OCI-LY3 (cell line): ENCODE measurements around the gene DIAPH2.

Experiments used
- H2AFZ ChIP-seq: fragments of 200-600, 300-600 bp; shearing (Covaris generic); 2 replicates; pipeline ENCODE4 v1.6.0; 2014; ENCODE audit warnings: antibody characterized with exemption, low read depth, low read length
- H3K27ac ChIP-seq: fragments of 200-600, 300-600 bp; sonication (generic); 2 replicates; pipeline ENCODE4 v1.5.1; 2014; ENCODE audit warnings: mild to moderate bottlenecking, low read length, moderate library complexity, mixed read lengths
- H3K27me3 ChIP-seq: fragments of 200-600, 300-600 bp; sonication (generic); 2 replicates; pipeline ENCODE4 v1.6.1; 2014; ENCODE audit warnings: low read depth, low read length, mixed read lengths
- H3K36me3 ChIP-seq: fragments of 200-600, 300-600 bp; sonication (generic); replicated peaks from 2 replicates; pipeline ENCODE3; 2014; ENCODE audit warnings: low read depth, low read length, mixed read lengths
- H3K4me1 ChIP-seq: fragments of 300-600, 200-600 bp; sonication (generic); 2 replicates; pipeline ENCODE4 v1.6.1; 2014; ENCODE audit warnings: low read length, mixed read lengths
- H3K4me2 ChIP-seq: fragments of 200-600, 300-600 bp; sonication (generic); 2 replicates; pipeline ENCODE4 v1.6.1; 2014; ENCODE audit warnings: low read length, mixed read lengths
- H3K4me3 ChIP-seq: fragments of 300-600, 200-600 bp; sonication (generic); 2 replicates; pipeline ENCODE4 v1.5.1; 2014; ENCODE audit warnings: antibody characterized with exemption, mild to moderate bottlenecking, low read length, moderate library complexity
- H3K79me2 ChIP-seq: fragments of 300-600, 200-600 bp; shearing (Covaris generic); 2 replicates; pipeline ENCODE4 v1.6.1; 2014; ENCODE audit warnings: mild to moderate bottlenecking, low read length, mixed read lengths
- H3K9ac ChIP-seq: fragments of 300-600, 200-600 bp; shearing (Covaris generic); 2 replicates; pipeline ENCODE4 v1.6.0; 2014; ENCODE audit warnings: mild to moderate bottlenecking, low read length, moderate library complexity
- H3K9me3 ChIP-seq: fragments of 200-600, 300-600 bp; shearing (Covaris generic); 2 replicates; pipeline ENCODE4 v1.6.1; 2014; ENCODE audit warnings: low read length, mixed read lengths; ENCODE audit not compliant: insufficient read depth
- H4K20me1 ChIP-seq: fragments of 200-600, 300-600 bp; sonication (generic); 2 replicates; pipeline ENCODE4 v1.6.1; 2016; ENCODE audit warnings: low read length, mixed read lengths; ENCODE audit not compliant: insufficient read depth
- CTCF ChIP-seq: fragments of 200-600, 300-600 bp; sonication (generic); IDR thresholded peaks from 2 replicates; pipeline ENCODE4 v1.5.1; 2014; ENCODE audit warnings: antibody characterized with exemption, low read length, low read depth
- EZH2phosphoT487 ChIP-seq: fragments of 200-600 bp; shearing (Covaris generic); IDR thresholded peaks from 2 replicates; pipeline ENCODE4 v1.6.1; 2018; ENCODE audit warnings: antibody characterized with exemption, mixed run types, low read depth

The DIAPH2 gene

GRCh38 chrX:96689991-96690390 lies 5.3 kb downstream of the DIAPH2 start:
- Histone ChIP-seq H3K79me2 (peaks cover 3% of the 10 kb centered on the region; the same call in 1 of the 2 replicates), H3K4me2 (no peak overlapping the region), H4K20me1 (no peaks in the 10 kb centered on the region), H3K27me3 (no peaks in the 10 kb centered on the region), H3K4me1 (peaks cover 11% of the 10 kb centered on the region), H3K9ac (no peak overlapping the region), H3K9me3 (no peaks in the 10 kb centered on the region), H3K27ac (no peak overlapping the region), H3K4me3 (no peak overlapping the region), H3K36me3 (no peaks in the 10 kb centered on the region), H2AFZ (no peak overlapping the region)
- no peak for TF ChIP-seq CTCF
- no peak for TF ChIP-seq EZH2phosphoT487

- no peak overlapping the region for H2AFZ ChIP-seq
- H3K4me1 ChIP-seq, result no peaks in the 10 kb centered on the region
- H3K9me3 ChIP-seq, result no peaks in the 10 kb centered on the region
- no peaks in the 10 kb centered on the region for H3K36me3 ChIP-seq
- H3K27ac ChIP-seq, result no peak overlapping the region
- no peaks in the 10 kb centered on the region for H3K27me3 ChIP-seq
- TF ChIP-seq CTCF (no peak), EZH2phosphoT487 (no peak)
- no peaks in the 10 kb centered on the region for H3K79me2 ChIP-seq
- no peak overlapping the region for H3K4me3 ChIP-seq
- H3K4me2 ChIP-seq, result no peak overlapping the region
- H4K20me1 ChIP-seq, result no peaks in the 10 kb centered on the region
- H3K9ac ChIP-seq, result no peak overlapping the region
Measured at GRCh38 chrX:96692454-96692853, 7.8 kb downstream of the DIAPH2 start.

- Histone ChIP-seq H3K9ac (no peak overlapping the region), H3K27me3 (no peaks in the 10 kb centered on the region), H4K20me1 (no peaks in the 10 kb centered on the region), H2AFZ (no peak overlapping the region), H3K4me1 (no peaks in the 10 kb centered on the region), H3K4me2 (no peak overlapping the region), H3K9me3 (no peaks in the 10 kb centered on the region), H3K27ac (no peak overlapping the region), H3K4me3 (no peak overlapping the region), H3K79me2 (no peaks in the 10 kb centered on the region), H3K36me3 (no peaks in the 10 kb centered on the region)
- TF ChIP-seq EZH2phosphoT487 (no peak), CTCF (no peak)
Measured at GRCh38 chrX:96692890-96693289, 8.2 kb downstream of the DIAPH2 start.

DNA sequence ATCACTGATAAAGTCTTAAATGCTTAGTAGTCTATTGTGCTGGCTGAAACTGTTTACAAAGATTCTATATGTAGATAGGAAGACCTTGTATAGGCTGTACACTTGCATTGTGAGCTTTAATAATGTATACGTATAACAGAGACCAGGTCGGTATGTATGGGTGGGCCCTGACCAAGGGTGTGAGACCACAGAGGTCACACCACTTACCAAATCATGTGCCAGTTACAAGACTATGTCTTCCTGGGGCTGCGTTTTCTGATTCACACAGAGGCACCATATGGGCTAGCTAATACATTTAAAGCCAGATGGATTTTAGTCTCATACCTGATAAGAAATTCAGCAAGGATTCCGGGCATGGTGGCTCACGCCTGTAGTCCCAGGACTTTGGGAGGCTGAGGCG lies 8.8 kb downstream of the DIAPH2 start:
- H3K4me1 ChIP-seq, result no peaks in the 10 kb centered on the region
- TF ChIP-seq EZH2phosphoT487 (no peak), CTCF (no peak)
- H3K79me2 ChIP-seq, result no peaks in the 10 kb centered on the region
- H3K4me3 ChIP-seq, result no peak overlapping the region
- no peaks in the 10 kb centered on the region for H3K9me3 ChIP-seq
- no peaks in the 10 kb centered on the region for H3K36me3 ChIP-seq
- no peak overlapping the region for H3K27ac ChIP-seq
- no peak overlapping the region for H3K9ac ChIP-seq
- H4K20me1 ChIP-seq, result no peaks in the 10 kb centered on the region
- H3K27me3 ChIP-seq, result no peaks in the 10 kb centered on the region
- H2AFZ ChIP-seq, result no peak overlapping the region
- no peak overlapping the region for H3K4me2 ChIP-seq
